GM12878 (cell line): ENCODE results near the gene ACTL7A. TPM values are rescaled to one million over a fixed set of nuclear protein-coding genes. Genes with fewer than 3 reads are reported as not detected.

Experiments
- ATAC-seq: fragments of 200-7000 bp; cut with Tn5 transposase; 3 replicates; pipeline ENCODE4 v1.9.1; 2020; ENCODE audit warnings: mild to moderate bottlenecking, moderate library complexity
- BruUV-seq: library from RNA; stranded (reverse); fragments of 400-500 nt; replicated peaks from 2 replicates; lab custom pipeline; 2021; lab: Mats Ljungman, UMichigan
- CTCF ChIA-PET: fragments of 300-600 bp; sonication (Branson Sonifier 250); formaldehyde crosslinking; extraction: SDS; loops from one replicate; lab custom pipeline; 2021; ENCODE audit warnings: inconsistent platforms; lab: Yijun Ruan, JAX
- POLR2A ChIA-PET: fragments of 350-600 bp; formaldehyde crosslinking; extraction: SDS; loops from one replicate; lab custom pipeline; 2021; ENCODE audit warnings: inconsistent platforms; lab: Charles Lee
- RAD21 ChIA-PET: fragments of 300-600 bp; sonication (Branson Sonifier 250); formaldehyde crosslinking; loops from one replicate; lab custom pipeline; 2023; ENCODE audit warnings: antibody characterized with exemption; ENCODE audit not compliant: unreplicated experiment; lab: Charles Lee
- SMC1A ChIA-PET: fragments of 300-600 bp; sonication (Branson Sonifier 250); formaldehyde crosslinking; loops from one replicate; lab custom pipeline; 2023; ENCODE audit not compliant: unreplicated experiment, uncharacterized antibody; lab: Charles Lee
- DNase-seq: peaks from one replicate; pipeline ENCODE4 v3.0.0-alpha.2; 2011; ENCODE audit warnings: low read depth, low spot score
- FAIRE-seq: peaks from 3 replicates; lab custom pipeline; 2011; peaks lifted over from hg19 to GRCh38; lab: Jason Lieb, UNC
- H2AFZ ChIP-seq: 2 replicates; pipeline ENCODE4 v1.6.0; 2011; ENCODE audit warnings: low read depth, low read length, control low read depth; ENCODE audit not compliant: control insufficient read depth
- H3K27ac ChIP-seq: 2 replicates; pipeline ENCODE4 v1.5.1; 2011; ENCODE audit warnings: control low read depth; ENCODE audit not compliant: control insufficient read depth, insufficient read depth
- H3K27me3 ChIP-seq, 2 experiments: replicated peaks in 1 of 2; 2 replicates each; pipeline versions ENCODE4 v1.6.0 to v1.6.1; 2011; ENCODE audit warnings: low read length in 1 of 2; ENCODE audit not compliant: control insufficient read depth in 2 of 2, insufficient read depth in 2 of 2
- H3K36me3 ChIP-seq, 2 experiments: 2 replicates each; pipeline ENCODE4 v1.5.1; 2011; ENCODE audit warnings: low read length in 1 of 2; ENCODE audit not compliant: control insufficient read depth in 2 of 2, insufficient read depth in 2 of 2
- H3K4me1 ChIP-seq: 2 replicates; pipeline ENCODE4 v1.6.1; 2011; ENCODE audit warnings: mild to moderate bottlenecking, low read length, moderate library complexity, mixed read lengths; ENCODE audit not compliant: control insufficient read depth, insufficient read depth
- H3K4me2 ChIP-seq: 2 replicates; pipeline ENCODE4 v1.6.0; 2011; ENCODE audit warnings: control low read depth; ENCODE audit not compliant: control insufficient read depth, insufficient read depth
- H3K4me3 ChIP-seq: fragments of 200-600 bp; sonication (generic); 2 replicates; pipeline ENCODE4 v1.5.1; 2016
- H3K79me2 ChIP-seq: 2 replicates; pipeline ENCODE4 v1.6.0; 2011; ENCODE audit warnings: low read length; ENCODE audit not compliant: control insufficient read depth, insufficient read depth
- H3K9ac ChIP-seq: 2 replicates; pipeline ENCODE4 v1.8.0; 2011; ENCODE audit warnings: low read length, control low read depth, mixed read lengths; ENCODE audit not compliant: control insufficient read depth, insufficient read depth
- H3K9me3 ChIP-seq: replicated peaks from 3 replicates; pipeline ENCODE4 v1.5.1; 2011; ENCODE audit warnings: mild to moderate bottlenecking, low read length; ENCODE audit not compliant: control insufficient read depth, insufficient read depth
- H4K20me1 ChIP-seq: 2 replicates; pipeline ENCODE4 v1.6.0; 2011; ENCODE audit not compliant: control insufficient read depth, insufficient read depth
- HDGF ChIP-seq: fragments of 450-650 bp; IDR thresholded peaks from 2 replicates; pipeline ENCODE4 v1.6.1; 2016; ENCODE audit warnings: antibody characterized with exemption
- MAX ChIP-seq: IDR thresholded peaks from 2 replicates; pipeline ENCODE4 v1.6.1; 2012; ENCODE audit warnings: low read depth, low read length, improper control_type of control experiment
- MEF2B ChIP-seq: fragments of 450-650 bp; IDR thresholded peaks from 2 replicates; pipeline ENCODE4 v1.6.1; 2018; ENCODE audit warnings: mild to moderate bottlenecking, moderate library complexity; ENCODE audit not compliant: partially characterized antibody, poor library complexity, severe bottlenecking
- PBX3 ChIP-seq: IDR thresholded peaks from 2 replicates; pipeline ENCODE4 v1.6.1; 2011; ENCODE audit warnings: mild to moderate bottlenecking, low read depth, low read length, moderate library complexity; ENCODE audit not compliant: insufficient replicate concordance
- POLR2AphosphoS2 ChIP-seq: IDR thresholded peaks from 2 replicates; pipeline ENCODE4 v1.6.1; 2011; ENCODE audit warnings: low read depth, mild to moderate bottlenecking, low read length, improper control_type of control experiment, moderate library complexity
- SMAD5 ChIP-seq: IDR thresholded peaks from 2 replicates; pipeline ENCODE4 v1.6.1; 2016; ENCODE audit warnings: antibody characterized with exemption, low read depth
- ZNF687 ChIP-seq: fragments of 450-650 bp; IDR thresholded peaks from 2 replicates; pipeline ENCODE4 v1.6.1; 2017; ENCODE audit warnings: mild to moderate bottlenecking, moderate library complexity
- WGBS: methylation state at CpG from one replicate; pipeline ENCODE4 v1.1.6; 2016; ENCODE audit warnings: low lambda C conversion rate; ENCODE audit not compliant: insufficient replicate concordance, insufficient coverage; ENCODE audit errors: missing lambda C conversion rate; 5-methylcytosine and 5-hydroxymethylcytosine counted together
- in situ Hi-C: fragments of 300-500 bp; cut with MboI; formaldehyde crosslinking; loops from 9 replicates; pipeline ENCODE4 v1.14.3; 2018; ENCODE audit warnings: mixed read lengths
- intact Hi-C: fragments of 100-400 bp; cut with micrococcal nuclease; formaldehyde crosslinking; loops from one replicate; pipeline ENCODE4 v1.14.2; 2022; ENCODE audit not compliant: unreplicated experiment
- polyA plus RNA-seq, 11 experiments: library from polyadenylated mRNA; depleted of rRNA in 4 of 11; unstranded in 6 of 11; stranded (reverse) in 5 of 11; fragments of >200 nt; fragmentation: Nextera tagmentation in 4 of 11; fragmentation: Illumina TruSeq in 1 of 11; extraction: Ambion mirVana in 4 of 11; extraction: Trizol in 1 of 11; gene quantifications; 1 replicate in 1 of 11; 2 replicates in 10 of 11; pipeline versions ENCODE4 v1.2.1 to v1.2.3, GENCODE V29; 2011 to 2016; ENCODE audit warnings: inconsistent platforms in 2 of 11, missing spikeins in 2 of 11, low read depth in 1 of 11
- total RNA-seq, 4 experiments: library from RNA; depleted of rRNA in 3 of 4; stranded (reverse); fragments of >200 nt in 3 of 4; fragmentation: Illumina TruSeq in 1 of 4; extraction: Trizol in 1 of 4; gene quantifications; 2 replicates each; pipeline versions ENCODE4 v1.2.1 to v1.2.3, GENCODE V29; 2013 to 2021
- TF ChIP-seq, protein P1 (sequence below): fragments of 450-650 bp; IDR thresholded peaks from 2 replicates; pipeline ENCODE4 v1.6.1; 2017; ENCODE audit warnings: mild to moderate bottlenecking, low read depth, inconsistent platforms; ENCODE audit not compliant: poor library complexity, severe bottlenecking

The ACTL7A gene
- total and polyA plus RNA-seq, 10 of the 15 experiments (the other 5 are each of a cell fraction or from before 2014, with no cell fraction given): not detected

- TF ChIP-seq HDGF (no peak), POLR2AphosphoS2 (no peak)
- TF ChIP-seq, all 136 proteins: peak for 0
- no peak overlapping the region for H2AFZ ChIP-seq
- 51% methylated on average over 5 of the region's 5 CpGs for WGBS
- H3K9ac ChIP-seq: no peak overlapping the region
- in situ Hi-C loops (no loop called here), intact Hi-C loops (loop anchor here (10.0 kb wide), 1 partner anchor 61 kb away; no protein-coding TSS in a partner anchor)
- no peaks in the 10 kb centered on the region for H4K20me1 ChIP-seq
- POLR2A ChIA-PET: no interaction called here
- no peaks in the 10 kb centered on the region for H3K4me1 ChIP-seq
- ATAC-seq (no peak), FAIRE-seq (no peak), DNase-seq (no peak)
- no peak overlapping the region for H3K4me3 ChIP-seq
- CTCF ChIA-PET: no interaction called here
- H3K27me3 ChIP-seq: no peaks in the 10 kb centered on the region; a peak in 1 of 4 replicates
- RAD21 ChIA-PET: no interaction called here
- H3K27ac ChIP-seq: no peak overlapping the region
- H3K79me2 ChIP-seq: no peaks in the 10 kb centered on the region
- no peak overlapping the region for H3K4me2 ChIP-seq
- no TSS peak for BruUV-seq
- H3K36me3 ChIP-seq: no peaks in the 10 kb centered on the region
- SMC1A ChIA-PET: no interaction called here
- no peaks in the 10 kb centered on the region for H3K9me3 ChIP-seq
These were observed 16.6 kb upstream of the ACTL7A start for GRCh38 chr9:108845507-108845906.

DNA sequence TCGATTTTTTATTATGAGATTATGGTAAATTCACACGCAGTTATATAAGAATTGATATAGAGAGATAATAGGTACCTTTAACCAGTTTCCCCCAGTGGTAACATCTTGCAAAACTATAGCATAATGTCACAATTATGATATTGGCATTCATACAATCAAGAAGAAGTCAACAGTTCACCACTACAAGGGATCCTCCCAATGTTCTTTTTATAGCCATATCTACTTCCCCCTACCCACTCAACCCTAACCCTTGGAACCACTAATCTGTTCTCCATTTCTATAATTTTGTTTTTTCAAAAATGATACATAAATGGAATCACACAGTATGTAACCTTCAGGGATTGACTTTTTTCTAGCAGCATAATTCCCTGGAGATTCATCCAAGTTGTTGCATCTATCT is 16.1 kb upstream of the ACTL7A start:
- BruUV-seq: no TSS peak
- ATAC-seq: no peak
- no peak for TF ChIP-seq ZNF687
- TF ChIP-seq, protein P1, sequence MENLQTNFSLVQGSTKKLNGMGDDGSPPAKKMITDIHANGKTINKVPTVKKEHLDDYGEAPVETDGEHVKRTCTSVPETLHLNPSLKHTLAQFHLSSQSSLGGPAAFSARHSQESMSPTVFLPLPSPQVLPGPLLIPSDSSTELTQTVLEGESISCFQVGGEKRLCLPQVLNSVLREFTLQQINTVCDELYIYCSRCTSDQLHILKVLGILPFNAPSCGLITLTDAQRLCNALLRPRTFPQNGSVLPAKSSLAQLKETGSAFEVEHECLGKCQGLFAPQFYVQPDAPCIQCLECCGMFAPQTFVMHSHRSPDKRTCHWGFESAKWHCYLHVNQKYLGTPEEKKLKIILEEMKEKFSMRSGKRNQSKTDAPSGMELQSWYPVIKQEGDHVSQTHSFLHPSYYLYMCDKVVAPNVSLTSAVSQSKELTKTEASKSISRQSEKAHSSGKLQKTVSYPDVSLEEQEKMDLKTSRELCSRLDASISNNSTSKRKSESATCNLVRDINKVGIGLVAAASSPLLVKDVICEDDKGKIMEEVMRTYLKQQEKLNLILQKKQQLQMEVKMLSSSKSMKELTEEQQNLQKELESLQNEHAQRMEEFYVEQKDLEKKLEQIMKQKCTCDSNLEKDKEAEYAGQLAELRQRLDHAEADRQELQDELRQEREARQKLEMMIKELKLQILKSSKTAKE: no peak
- TF ChIP-seq MAX: no peak
- TF ChIP-seq MEF2B: no peak
- no peak for TF ChIP-seq PBX3
- no peak for TF ChIP-seq SMAD5

More for the DNA sequence above, 16.1 kb upstream of the ACTL7A start:
- 44% methylated on average over 2 of the region's 2 CpGs for WGBS
- H3K36me3 ChIP-seq: no peaks in the 10 kb centered on the region
- H3K27ac ChIP-seq: no peak overlapping the region
- ChIA-PET RAD21 (no interaction called here), POLR2A (no interaction called here), SMC1A (no interaction called here), CTCF (no interaction called here)
- H2AFZ ChIP-seq: no peak overlapping the region
- H3K4me3 ChIP-seq: no peak overlapping the region
- DNase-seq: no peak
- no peaks in the 10 kb centered on the region for H3K79me2 ChIP-seq
- peaks cover 0 to 2% of the 10 kb centered on the region in 2 experiments; a peak in 1 of 4 replicates for H3K27me3 ChIP-seq
- no peak overlapping the region for H3K9ac ChIP-seq
- in situ Hi-C loops: no loop called here
- H4K20me1 ChIP-seq: no peaks in the 10 kb centered on the region
- intact Hi-C loops: loop anchor here (10.0 kb wide), 1 partner anchor 61 kb away; no protein-coding TSS in a partner anchor
- H3K4me2 ChIP-seq: no peak overlapping the region
- H3K4me1 ChIP-seq: no peaks in the 10 kb centered on the region
- FAIRE-seq: no peak
- no peaks in the 10 kb centered on the region for H3K9me3 ChIP-seq
